Large intestine (tissue), 3 donors: ENCODE measurements around the gene PARP8. TPM values are rescaled to one million over a fixed set of nuclear protein-coding genes. Genes with fewer than 3 reads are reported as not detected.

Experiments used
- DNase-seq, 2 donors: peaks; one replicate each; pipeline versions ENCODE4 v3.0.0 to v3.0.0-alpha.2; 2013
- H3K27ac ChIP-seq: one replicate; pipeline ENCODE4 v1.5.1; 2013; ENCODE audit warnings: low read length
- H3K27me3 ChIP-seq: 2 replicates; pipeline ENCODE4 v1.6.1; 2013; ENCODE audit warnings: low read length; ENCODE audit not compliant: control insufficient read depth, insufficient read depth
- H3K36me3 ChIP-seq: 2 replicates; pipeline ENCODE4 v1.6.1; 2013; ENCODE audit warnings: low read length; ENCODE audit not compliant: control insufficient read depth, insufficient read depth
- H3K4me1 ChIP-seq: one replicate; pipeline ENCODE4 v1.6.1; 2013; ENCODE audit warnings: low read length; ENCODE audit not compliant: control insufficient read depth, insufficient read depth
- H3K4me3 ChIP-seq: one replicate; pipeline ENCODE4 v1.5.1; 2013; ENCODE audit warnings: low read length
- H3K9me3 ChIP-seq: one replicate; pipeline ENCODE4 v1.6.1; 2013; ENCODE audit warnings: mild to moderate bottlenecking, low read depth, low read length, moderate library complexity; ENCODE audit not compliant: control insufficient read depth
- WGBS: methylation state at CpG from one replicate; pipeline ENCODE4 v1.1.5; 2013; ENCODE audit warnings: low lambda C conversion rate; ENCODE audit not compliant: insufficient coverage; 5-methylcytosine and 5-hydroxymethylcytosine counted together
- polyA plus RNA-seq: library from polyadenylated mRNA; unstranded; fragments of 120-200 nt; gene quantifications from one replicate; pipeline ENCODE4 v1.2.1, GENCODE V29; 2013

Gene PARP8
- polyA plus RNA-seq, 1 donor: 16.9 TPM

GRCh38 chr5:50832657-50833284, 166.3 kb downstream of the PARP8 start:
- Histone ChIP-seq H3K27me3 (no peaks in the 10 kb centered on the region), H3K4me3 (no peak overlapping the region), H3K9me3 (no peaks in the 10 kb centered on the region), H3K4me1 (no peaks in the 10 kb centered on the region), H3K27ac (no peak overlapping the region), H3K36me3 (peaks cover 5% of the 10 kb centered on the region)
- WGBS: 100% methylated on average over 1 of the region's 4 CpGs
- DNase-seq: no peak

GRCh38 chr5:50836356-50836755, 169.9 kb downstream of the PARP8 start:
- DNase-seq: no peak
- H3K36me3 ChIP-seq: peaks cover 5% of the 10 kb centered on the region
- H3K9me3 ChIP-seq: no peaks in the 10 kb centered on the region
- WGBS: no CpG with 5 or more reads among the region's 2 CpGs
- no peaks in the 10 kb centered on the region for H3K4me1 ChIP-seq
- no peaks in the 10 kb centered on the region for H3K27me3 ChIP-seq
- no peak overlapping the region for H3K4me3 ChIP-seq
- no peak overlapping the region for H3K27ac ChIP-seq

- Histone ChIP-seq H3K27ac (no peak overlapping the region), H3K27me3 (no peaks in the 10 kb centered on the region), H3K4me1 (no peaks in the 10 kb centered on the region), H3K36me3 (peaks cover 5% of the 10 kb centered on the region), H3K4me3 (no peak overlapping the region), H3K9me3 (no peaks in the 10 kb centered on the region)
- DNase-seq: no peak
These were observed 173.0 kb downstream of the PARP8 start for GRCh38 chr5:50839472-50839871.

- H3K4me1 ChIP-seq: no peaks in the 10 kb centered on the region
- no peak for DNase-seq
- no peak overlapping the region for H3K27ac ChIP-seq
- no peaks in the 10 kb centered on the region for H3K9me3 ChIP-seq
- no peaks in the 10 kb centered on the region for H3K27me3 ChIP-seq
- H3K36me3 ChIP-seq: no peaks in the 10 kb centered on the region
- no peak overlapping the region for H3K4me3 ChIP-seq
These were observed 176.7 kb downstream of the PARP8 start for GRCh38 chr5:50843091-50843490.

GRCh38 chr5:50846261-50846660, 179.8 kb downstream of the PARP8 start:
- H3K9me3 ChIP-seq: no peaks in the 10 kb centered on the region
- no peaks in the 10 kb centered on the region for H3K27me3 ChIP-seq
- no peak overlapping the region for H3K4me3 ChIP-seq
- H3K27ac ChIP-seq: no peak overlapping the region
- H3K36me3 ChIP-seq: no peaks in the 10 kb centered on the region
- H3K4me1 ChIP-seq: no peaks in the 10 kb centered on the region
- 61% methylated on average over 2 of the region's 2 CpGs for WGBS
- no peak for DNase-seq

- Histone ChIP-seq H3K36me3 (no peaks in the 10 kb centered on the region), H3K9me3 (no peaks in the 10 kb centered on the region), H3K27ac (no peak overlapping the region), H3K4me3 (no peak overlapping the region), H3K27me3 (no peaks in the 10 kb centered on the region), H3K4me1 (no peaks in the 10 kb centered on the region)
- no CpG with 5 or more reads among the region's 3 CpGs for WGBS
- peak in 1 of 2 donors; percentile 2 for DNase-seq
These were observed 183.1 kb downstream of the PARP8 start for GRCh38 chr5:50849554-50849953.

GRCh38 chr5:50853151-50853550, 186.7 kb downstream of the PARP8 start:
- Histone ChIP-seq H3K27ac (no peak overlapping the region), H3K4me1 (no peaks in the 10 kb centered on the region), H3K36me3 (no peaks in the 10 kb centered on the region), H3K4me3 (no peak overlapping the region), H3K27me3 (no peaks in the 10 kb centered on the region), H3K9me3 (no peaks in the 10 kb centered on the region)
- WGBS: no CpG with 5 or more reads among the region's 4 CpGs
- no peak for DNase-seq

GRCh38 chr5:50854082-50854481, 187.6 kb downstream of the PARP8 start:
- H3K4me1 ChIP-seq: no peaks in the 10 kb centered on the region
- no peaks in the 10 kb centered on the region for H3K9me3 ChIP-seq
- WGBS: 65% methylated on average over 5 of the region's 8 CpGs
- no peak for DNase-seq
- H3K4me3 ChIP-seq: no peak overlapping the region
- no peak overlapping the region for H3K27ac ChIP-seq
- H3K27me3 ChIP-seq: no peaks in the 10 kb centered on the region
- no peaks in the 10 kb centered on the region for H3K36me3 ChIP-seq

- Histone ChIP-seq H3K27ac (no peak overlapping the region), H3K9me3 (no peaks in the 10 kb centered on the region), H3K4me1 (no peaks in the 10 kb centered on the region), H3K36me3 (no peaks in the 10 kb centered on the region), H3K4me3 (no peak overlapping the region), H3K27me3 (no peaks in the 10 kb centered on the region)
- no peak for DNase-seq
- no CpG with 5 or more reads among the region's 1 CpG for WGBS
These were observed 188.6 kb downstream of the PARP8 start for GRCh38 chr5:50855001-50855400.

- no peak for DNase-seq
- no peak overlapping the region for H3K27ac ChIP-seq
- H3K9me3 ChIP-seq: no peaks in the 10 kb centered on the region
- no peaks in the 10 kb centered on the region for H3K27me3 ChIP-seq
- no peaks in the 10 kb centered on the region for H3K36me3 ChIP-seq
- H3K4me3 ChIP-seq: no peak overlapping the region
- no peaks in the 10 kb centered on the region for H3K4me1 ChIP-seq
- WGBS: no CpG with 5 or more reads among the region's 3 CpGs
These were observed 190.1 kb downstream of the PARP8 start for GRCh38 chr5:50856401-50857119.
